PC-3 (cell line): ENCODE results near the gene TPSG1.

Source experiments
- EZH2 ChIP-seq: fragments of 300-600 bp; sonication (generic); IDR thresholded peaks from one replicate; pipeline ENCODE4 v1.6.1; 2017; ENCODE audit warnings: antibody characterized with exemption, mild to moderate bottlenecking, low read length; ENCODE audit not compliant: unreplicated experiment
- TF ChIP-seq, protein P1 (sequence below): fragments of 300-600 bp; sonication (generic); conservative IDR thresholded peaks from 2 replicates; pipeline ENCODE4 v1.5.1; 2017; ENCODE audit warnings: antibody characterized with exemption, low read depth, mild to moderate bottlenecking, low read length

DNA sequence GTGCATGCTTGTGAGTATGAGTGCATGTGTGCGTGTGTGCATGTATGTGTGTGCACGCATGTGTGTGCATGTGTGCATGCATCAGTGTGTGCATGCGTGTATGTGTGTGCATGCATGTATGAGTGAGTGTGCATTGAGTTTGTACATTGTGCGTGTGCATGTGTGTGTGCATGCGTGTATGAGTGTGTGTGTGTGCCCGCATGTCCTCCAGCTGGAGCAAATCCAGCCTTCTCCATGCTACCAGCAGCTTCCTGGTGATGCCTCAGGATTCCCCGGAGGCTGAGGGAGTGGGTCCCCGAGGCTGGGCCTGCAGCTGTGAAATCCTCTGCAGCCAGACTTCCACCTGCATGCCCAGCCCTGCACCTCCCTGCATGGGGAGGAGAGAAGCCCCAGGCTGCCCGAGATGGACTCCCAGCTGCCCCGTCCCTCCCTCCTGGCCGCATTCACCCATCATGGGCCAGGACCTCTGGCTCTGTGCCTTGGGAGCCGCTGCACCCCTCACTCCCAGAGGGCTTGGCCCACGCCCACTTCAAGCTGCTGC lies 40.1 kb upstream of the TPSG1 start:
- TF ChIP-seq EZH2: no peak
- TF ChIP-seq, protein P1, sequence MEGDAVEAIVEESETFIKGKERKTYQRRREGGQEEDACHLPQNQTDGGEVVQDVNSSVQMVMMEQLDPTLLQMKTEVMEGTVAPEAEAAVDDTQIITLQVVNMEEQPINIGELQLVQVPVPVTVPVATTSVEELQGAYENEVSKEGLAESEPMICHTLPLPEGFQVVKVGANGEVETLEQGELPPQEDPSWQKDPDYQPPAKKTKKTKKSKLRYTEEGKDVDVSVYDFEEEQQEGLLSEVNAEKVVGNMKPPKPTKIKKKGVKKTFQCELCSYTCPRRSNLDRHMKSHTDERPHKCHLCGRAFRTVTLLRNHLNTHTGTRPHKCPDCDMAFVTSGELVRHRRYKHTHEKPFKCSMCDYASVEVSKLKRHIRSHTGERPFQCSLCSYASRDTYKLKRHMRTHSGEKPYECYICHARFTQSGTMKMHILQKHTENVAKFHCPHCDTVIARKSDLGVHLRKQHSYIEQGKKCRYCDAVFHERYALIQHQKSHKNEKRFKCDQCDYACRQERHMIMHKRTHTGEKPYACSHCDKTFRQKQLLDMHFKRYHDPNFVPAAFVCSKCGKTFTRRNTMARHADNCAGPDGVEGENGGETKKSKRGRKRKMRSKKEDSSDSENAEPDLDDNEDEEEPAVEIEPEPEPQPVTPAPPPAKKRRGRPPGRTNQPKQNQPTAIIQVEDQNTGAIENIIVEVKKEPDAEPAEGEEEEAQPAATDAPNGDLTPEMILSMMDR: no peak
